Calu3 (cell line): Measurements from ENCODE around the gene GLRA2. TPM values are rescaled to one million over a fixed set of nuclear protein-coding genes. Genes with fewer than 3 reads are reported as not detected.

Experiments used
- Bru-seq: library from RNA; stranded (reverse); fragments of 400-500 nt; gene quantifications from one replicate; lab custom pipeline; 2021; lab: Mats Ljungman, UMichigan
- BruChase-seq, 2 experiments: library from RNA; stranded (reverse); fragments of 400-500 nt; gene quantifications; one replicate each; lab custom pipeline; 2021; lab: Mats Ljungman, UMichigan
- BruUV-seq: library from RNA; stranded (reverse); fragments of 400-500 nt; replicated peaks from 2 replicates; lab custom pipeline; 2021; lab: Mats Ljungman, UMichigan
- CTCF ChIA-PET: fragments of 300-600 bp; sonication (Branson Sonifier 250); formaldehyde crosslinking; loops from one replicate; lab custom pipeline; 2022; ENCODE audit warnings: antibody characterized with exemption; lab: Charles Lee
- DNase-seq: peaks from one replicate; pipeline ENCODE4 v3.0.0; 2022
- H3K27ac Mint-ChIP-seq: one replicate; pipeline ENCODE4 v1.8.0; 2022; ENCODE audit warnings: mixed read lengths; ENCODE audit not compliant: unreplicated experiment
- H3K27me3 Mint-ChIP-seq: one replicate; pipeline ENCODE4 v1.8.0; 2022; ENCODE audit warnings: mixed read lengths; ENCODE audit not compliant: unreplicated experiment
- H3K36me3 Mint-ChIP-seq: one replicate; pipeline ENCODE4 v1.8.0; 2022; ENCODE audit warnings: mild to moderate bottlenecking, moderate library complexity, mixed read lengths; ENCODE audit not compliant: insufficient read depth, unreplicated experiment
- H3K4me1 Mint-ChIP-seq: one replicate; pipeline ENCODE4 v1.8.0; 2022; ENCODE audit warnings: mild to moderate bottlenecking, low read depth, mixed read lengths; ENCODE audit not compliant: unreplicated experiment
- H3K4me3 Mint-ChIP-seq: one replicate; pipeline ENCODE4 v1.8.0; 2022; ENCODE audit warnings: mild to moderate bottlenecking, low read depth, moderate library complexity, mixed read lengths; ENCODE audit not compliant: unreplicated experiment
- H3K9me3 Mint-ChIP-seq: one replicate; pipeline ENCODE4 v1.8.0; 2022; ENCODE audit warnings: low read depth, mixed read lengths; ENCODE audit not compliant: unreplicated experiment
- intact Hi-C: fragments of 100-400 bp; cut with micrococcal nuclease; formaldehyde crosslinking; loops from one replicate; pipeline ENCODE4 v1.10.0; 2022; ENCODE audit not compliant: unreplicated experiment
- long read RNA-seq: library from polyadenylated mRNA; stranded (forward); transcript quantifications from one replicate; pipeline ENCODE4 v2.0.0, GENCODE V29; 2022
- total RNA-seq: library from RNA; stranded (reverse); gene quantifications from 2 replicates; pipeline ENCODE4 v1.2.3, GENCODE V29; 2022
- TF ChIP-seq, protein P1 (sequence below): fragments of 200-600 bp; IDR thresholded peaks from one replicate; pipeline ENCODE4 v1.8.0; 2022; ENCODE audit warnings: antibody characterized with exemption; ENCODE audit not compliant: unreplicated experiment

The GLRA2 gene
- not detected in 2 replicates for total RNA-seq
- Bru-seq, nascent RNA = percentile 0 among the genes with signal in this experiment
- percentile 3 among the genes with signal in this experiment for BruChase-seq, experiment 1, labeled RNA remaining after a 6-hour chase
- BruChase-seq, experiment 2, labeled RNA remaining after a 2-hour chase = percentile 1 among the genes with signal in this experiment
- long read RNA-seq, partial matches to known transcripts = 0 of 3 reads
- long read RNA-seq, other reads (novel, unspliced or antisense) = 3 of 3 reads

DNA sequence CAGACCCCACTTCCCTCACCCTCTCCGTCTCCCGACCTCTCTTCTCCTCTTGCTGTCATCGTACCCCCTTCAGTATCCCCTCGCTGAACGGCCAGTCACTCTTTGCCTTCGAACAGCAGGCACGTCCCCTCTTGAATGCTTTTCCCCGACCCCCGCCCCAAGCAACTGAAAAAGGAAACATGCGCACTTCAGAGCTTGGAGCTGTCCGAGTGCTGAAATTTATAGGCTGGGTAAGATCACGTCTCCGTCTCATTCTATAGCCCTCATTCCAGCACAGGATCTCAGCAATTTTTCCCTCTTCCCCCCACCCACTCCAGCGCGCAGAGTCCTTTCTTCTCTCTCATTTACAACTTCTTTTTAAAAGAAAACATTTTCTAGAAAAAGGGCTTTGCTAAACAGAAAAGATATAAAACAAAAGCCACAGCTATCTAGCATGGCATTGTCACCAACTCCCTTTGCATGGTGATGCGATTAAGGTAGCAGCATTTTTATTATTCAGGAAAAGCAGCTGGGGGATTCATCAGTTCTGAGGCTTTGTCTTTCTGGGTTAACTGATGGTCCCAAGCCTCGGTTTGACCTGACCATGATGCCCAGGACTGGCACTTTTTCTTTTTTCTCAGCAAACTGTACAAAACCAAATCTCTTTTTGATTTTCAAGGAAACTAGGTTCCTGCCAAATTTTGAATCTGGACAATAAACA, at the start of gene GLRA2:
GLRA2 (plus strand) TSS at position 247 of the 700 bp plus-strand sequence. CDS start 522 bp downstream, outside the sequence.
- Mint-ChIP-seq H3K4me1 (no peaks in the 10 kb centered on the region), H3K27ac (no peak within 1 kb of the TSS), H3K9me3 (peaks cover 7% of the 10 kb centered on the region), H3K36me3 (no peaks in the 10 kb centered on the region), H3K4me3 (peak within 1 kb of the TSS; percentile 65), H3K27me3 (no peaks in the 10 kb centered on the region)
- intact Hi-C loops = loop anchor here (2.0 to 10.0 kb wide), 2 partner anchors 145 to 491 kb away; no protein-coding TSS in a partner anchor
- BruUV-seq = no TSS peak
- CTCF ChIA-PET = interaction anchor here (0.6 to 1.6 kb wide), 8 partner anchors 21 to 465 kb away, joined by 3 to 8 read pairs (median 4); no protein-coding TSS in a partner anchor
- TF ChIP-seq, protein P1, sequence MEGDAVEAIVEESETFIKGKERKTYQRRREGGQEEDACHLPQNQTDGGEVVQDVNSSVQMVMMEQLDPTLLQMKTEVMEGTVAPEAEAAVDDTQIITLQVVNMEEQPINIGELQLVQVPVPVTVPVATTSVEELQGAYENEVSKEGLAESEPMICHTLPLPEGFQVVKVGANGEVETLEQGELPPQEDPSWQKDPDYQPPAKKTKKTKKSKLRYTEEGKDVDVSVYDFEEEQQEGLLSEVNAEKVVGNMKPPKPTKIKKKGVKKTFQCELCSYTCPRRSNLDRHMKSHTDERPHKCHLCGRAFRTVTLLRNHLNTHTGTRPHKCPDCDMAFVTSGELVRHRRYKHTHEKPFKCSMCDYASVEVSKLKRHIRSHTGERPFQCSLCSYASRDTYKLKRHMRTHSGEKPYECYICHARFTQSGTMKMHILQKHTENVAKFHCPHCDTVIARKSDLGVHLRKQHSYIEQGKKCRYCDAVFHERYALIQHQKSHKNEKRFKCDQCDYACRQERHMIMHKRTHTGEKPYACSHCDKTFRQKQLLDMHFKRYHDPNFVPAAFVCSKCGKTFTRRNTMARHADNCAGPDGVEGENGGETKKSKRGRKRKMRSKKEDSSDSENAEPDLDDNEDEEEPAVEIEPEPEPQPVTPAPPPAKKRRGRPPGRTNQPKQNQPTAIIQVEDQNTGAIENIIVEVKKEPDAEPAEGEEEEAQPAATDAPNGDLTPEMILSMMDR = no peak
- peak; percentile 30 for DNase-seq

DNA sequence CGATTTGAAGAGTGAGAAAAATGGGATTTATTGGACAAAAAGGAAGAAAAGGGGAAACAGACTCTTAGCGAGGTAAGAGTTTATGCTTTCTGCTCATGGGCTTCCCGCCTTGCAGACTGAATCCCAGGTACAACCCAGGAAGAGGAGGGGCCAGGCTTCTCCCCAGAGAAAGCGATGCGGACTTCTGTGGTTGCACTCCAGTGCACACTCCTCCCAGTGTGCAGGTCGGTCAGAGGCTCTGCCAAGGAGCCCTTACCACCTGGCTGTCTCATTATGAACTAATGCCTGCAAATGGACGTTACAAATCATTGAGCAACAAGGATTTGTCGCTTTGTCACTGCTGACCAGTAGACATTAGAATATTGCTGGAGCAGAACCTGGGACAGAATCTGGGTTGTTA, 39.9 kb upstream of the GLRA2 start:
- Mint-ChIP-seq H3K4me1 (peaks cover 7% of the 10 kb centered on the region), H3K4me3 (no peak overlapping the region), H3K27ac (no peak overlapping the region), H3K36me3 (no peaks in the 10 kb centered on the region), H3K9me3 (no peaks in the 10 kb centered on the region), H3K27me3 (no peaks in the 10 kb centered on the region)
- CTCF ChIA-PET = interaction anchor here (0.5 kb wide), 1 partner anchor 311 kb away, joined by 3 read pairs; no protein-coding TSS in a partner anchor
- TF ChIP-seq, protein P1 = no peak
- no peak for DNase-seq
- intact Hi-C loops = no loop called here
- BruUV-seq = no TSS peak

DNA sequence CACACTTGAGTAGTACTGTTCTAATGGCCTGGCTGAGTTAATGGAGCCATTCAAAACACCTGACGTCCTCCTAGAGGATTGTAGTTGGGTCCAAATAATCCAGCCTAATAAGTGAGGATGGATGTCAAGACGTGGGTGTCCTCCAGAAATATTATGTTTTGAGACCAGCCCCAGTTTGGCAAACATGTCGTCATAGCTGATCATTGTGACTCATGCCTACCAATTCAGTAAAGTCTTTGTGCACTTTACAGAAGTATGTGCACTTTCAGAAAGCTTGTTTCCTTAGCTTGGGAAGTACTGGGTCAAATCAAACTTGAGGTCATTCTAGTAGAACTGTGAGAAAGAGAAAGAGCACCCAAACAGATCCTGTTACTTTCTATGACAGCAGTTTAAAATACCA, 37.6 kb upstream of the GLRA2 start:
- TF ChIP-seq, protein P1 = no peak
- Mint-ChIP-seq H3K36me3 (no peaks in the 10 kb centered on the region), H3K4me1 (peaks cover 8% of the 10 kb centered on the region), H3K27me3 (no peaks in the 10 kb centered on the region), H3K27ac (peak overlapping the region; percentile 61), H3K9me3 (no peaks in the 10 kb centered on the region), H3K4me3 (no peak overlapping the region)
- DNase-seq = no peak
- CTCF ChIA-PET = interaction anchor here (0.7 to 1.4 kb wide), 2 partner anchors 17 to 145 kb away, joined by 4 to 5 read pairs; no protein-coding TSS in a partner anchor
- intact Hi-C loops = no loop called here
- no TSS peak for BruUV-seq

DNA sequence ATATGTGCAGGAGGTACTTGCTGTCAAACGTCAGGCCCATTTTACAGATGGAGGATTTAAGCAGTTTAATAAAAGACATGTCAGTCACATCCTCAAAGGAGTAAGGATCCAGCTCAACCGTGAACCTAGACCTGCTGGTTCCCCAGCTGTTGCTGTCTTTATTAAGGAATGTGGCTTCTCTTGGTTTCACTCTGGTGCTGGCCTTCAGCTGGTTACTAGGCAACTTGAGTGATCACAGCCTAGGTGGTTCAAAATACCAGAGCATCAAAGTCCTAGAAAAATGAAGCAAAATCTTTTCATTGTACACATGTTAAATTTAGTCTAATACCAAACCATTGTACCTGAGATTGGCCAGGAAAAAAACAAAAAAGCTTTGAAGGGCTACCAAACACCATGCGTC, 32.7 kb upstream of the GLRA2 start:
- peak overlapping the region; percentile 51 for H3K4me3 Mint-ChIP-seq
- H3K27ac Mint-ChIP-seq = peak overlapping the region; percentile 66
- CTCF ChIA-PET = no interaction called here
- TF ChIP-seq, protein P1 = no peak
- DNase-seq = no peak
- H3K9me3 Mint-ChIP-seq = no peaks in the 10 kb centered on the region
- BruUV-seq = no TSS peak
- no peaks in the 10 kb centered on the region for H3K27me3 Mint-ChIP-seq
- no peaks in the 10 kb centered on the region for H3K36me3 Mint-ChIP-seq
- peaks cover 17% of the 10 kb centered on the region for H3K4me1 Mint-ChIP-seq
- intact Hi-C loops = no loop called here
